Measurements from ENCODE around the gene PRMT1. TPM values are rescaled to one million over a fixed set of nuclear protein-coding genes. Genes with fewer than 3 reads are reported as not detected.
A peak's percentile ranks its signal among the peaks of the same experiment; 100 is the strongest.

Gene PRMT1
- total RNA-seq, 1 experiment from 2014 or later = 219 TPM

GRCh38 chr19:49641688-49642491, 35.2 kb upstream of the PRMT1 start, which contains the start of gene SCAF1:
TSS of gene SCAF1 (plus strand) at chr19:49642209. CDS start at chr19:49645027, 2,818 bp downstream.
- Histone ChIP-seq H3K4me1 (ENCODE audit: control insufficient read depth, insufficient read depth, low read length) (peaks cover 16% of the 10 kb centered on the region), H3K27ac (ENCODE audit: low read length) (peak within 1 kb of the TSS; percentile 99), H3K36me3 (ENCODE audit: control insufficient read depth, insufficient read depth, low read length) (peaks cover 4% of the 10 kb centered on the region; the same call in 1 of the 2 replicates), H3K27me3 (ENCODE audit: control insufficient read depth, insufficient read depth, low read length) (no peaks in the 10 kb centered on the region), H3K9me3 (ENCODE audit: control insufficient read depth, insufficient read depth, low read depth, low read length) (no peaks in the 10 kb centered on the region), H3K4me3 (ENCODE audit: low read depth in 2 of 2, low read length in 2 of 2) (peak within 1 kb of the TSS; percentile 94 to 96)
- intact Hi-C loops (cut with micrococcal nuclease; ENCODE audit: unreplicated experiment) (no loop called here), in situ Hi-C loops (cut with HindIII; ENCODE audit: low pct_unique_long_range_greater_than_20kb, low sequenced_read_pairs) (no loop called here)
- no TSS peak for BruUV-seq (replicated peaks)
- ATAC-seq = peak; percentile 74
- TF ChIP-seq SIN3A (IDR thresholded peaks at IDR 0.05; ENCODE audit: borderline replicate concordance, insufficient read depth, low read depth, low read length) = 0 out of 2 replicates have a peak, but pooled peaks have one; percentile 46
- TF ChIP-seq TCF7L2 (IDR thresholded peaks at IDR 0.05; ENCODE audit: low read depth, low read length) = no peak
- no peak for TF ChIP-seq CTCF (IDR thresholded peaks at IDR 0.05)
- peak; percentile 51; the same call in 1 of the 2 replicates for TF ChIP-seq POLR2AphosphoS5 (IDR thresholded peaks at IDR 0.05; ENCODE audit: low read depth, low read length)
- DNase-seq (ENCODE audit: low read depth, low spot score) = peak; percentile 74
- CTCF ChIA-PET = interaction anchor here (0.7 kb wide), 1 partner anchor 189 kb away, joined by 3 read pairs; the partner anchor contains the start of gene ALDH16A1
- POLR2A ChIA-PET = interaction anchor here (0.5 to 1.0 kb wide), 4 partner anchors 12 to 95 kb away, joined by 3 to 5 read pairs (median 3); no protein-coding TSS in a partner anchor

GRCh38 chr19:49642492-49643035, 34.5 kb upstream of the PRMT1 start:
- in situ Hi-C loops (cut with HindIII; ENCODE audit: low pct_unique_long_range_greater_than_20kb, low sequenced_read_pairs) (no loop called here), intact Hi-C loops (cut with micrococcal nuclease; ENCODE audit: unreplicated experiment) (no loop called here)
- Histone ChIP-seq H3K36me3 (ENCODE audit: control insufficient read depth, insufficient read depth, low read length) (peaks cover 4% of the 10 kb centered on the region; the same call in 1 of the 2 replicates), H3K27ac (ENCODE audit: low read length) (peak overlapping the region; percentile 91), H3K4me1 (ENCODE audit: control insufficient read depth, insufficient read depth, low read length) (peaks cover 16% of the 10 kb centered on the region), H3K27me3 (ENCODE audit: control insufficient read depth, insufficient read depth, low read length) (no peaks in the 10 kb centered on the region), H3K4me3 (ENCODE audit: low read depth in 2 of 2, low read length in 2 of 2) (peak overlapping the region; percentile 94 to 96), H3K9me3 (ENCODE audit: control insufficient read depth, insufficient read depth, low read depth, low read length) (no peaks in the 10 kb centered on the region)
- POLR2A ChIA-PET = interaction anchor here (0.5 to 1.0 kb wide), 3 partner anchors 13 to 96 kb away, joined by 3 to 5 read pairs (median 3); no protein-coding TSS in a partner anchor
- CTCF ChIA-PET = no interaction called here
- BruUV-seq (replicated peaks) = no TSS peak
- DNase-seq (ENCODE audit: low read depth, low spot score) (no peak), ATAC-seq (no peak)
- TF ChIP-seq REST (IDR thresholded peaks at IDR 0.05; ENCODE audit: insufficient read depth in 1 of 2, low read depth in 2 of 2, low read length in 1 of 2) (no peak), POLR2AphosphoS5 (IDR thresholded peaks at IDR 0.05; ENCODE audit: low read depth, low read length) (no peak), CTCF (IDR thresholded peaks at IDR 0.05) (no peak), SIN3A (IDR thresholded peaks at IDR 0.05; ENCODE audit: borderline replicate concordance, insufficient read depth, low read depth, low read length) (no peak), TCF7L2 (IDR thresholded peaks at IDR 0.05; ENCODE audit: low read depth, low read length) (no peak)
